NB4 (cell line): Measurements from ENCODE around the gene UNG.

Experiments used
- DNase-seq: peaks from one replicate; pipeline ENCODE4 v3.0.0; 2010; ENCODE audit warnings: low read depth
- H3K4me3 ChIP-seq: one replicate; pipeline ENCODE4 v1.5.1; 2011; ENCODE audit warnings: mild to moderate bottlenecking, low read depth, low read length, moderate library complexity
- MYC ChIP-seq: IDR thresholded peaks from 2 replicates; pipeline ENCODE4 v1.6.1; 2011; ENCODE audit warnings: low read depth, low read length
- POLR2A ChIP-seq: IDR thresholded peaks from 2 replicates; pipeline ENCODE4 v1.6.1; 2011; ENCODE audit warnings: mild to moderate bottlenecking; ENCODE audit not compliant: insufficient read length; ENCODE audit errors: extremely low read depth
- TF ChIP-seq, protein P1 (sequence below): IDR thresholded peaks from one replicate; pipeline ENCODE4 v1.5.1; 2012; ENCODE audit warnings: low read depth, low read length
- TF ChIP-seq, protein P2 (sequence below): IDR thresholded peaks from 2 replicates; pipeline ENCODE4 v1.6.1; 2011; ENCODE audit warnings: low read depth, low read length

UNG gene

DNA sequence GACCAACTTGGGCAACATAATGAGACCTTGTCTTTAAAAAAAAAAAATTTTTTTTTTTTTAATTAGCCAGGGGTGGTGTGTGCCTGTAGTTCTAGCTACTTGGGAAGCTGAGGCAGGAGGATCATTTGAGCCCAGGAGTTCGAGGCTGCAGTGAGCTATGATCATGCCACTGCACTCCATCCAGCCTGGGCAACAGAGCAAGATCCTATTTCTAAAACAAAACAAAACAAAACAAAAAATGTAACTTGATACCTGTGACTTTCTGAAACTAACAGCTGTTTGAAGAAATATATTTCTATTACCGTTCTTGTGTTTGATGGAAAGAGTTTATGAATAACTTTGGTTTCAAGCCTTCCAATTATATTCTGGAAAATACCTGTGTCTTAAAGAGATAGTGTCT, 17.2 kb downstream of the UNG start:
- no peak for DNase-seq
- H3K4me3 ChIP-seq: no peak overlapping the region
- TF ChIP-seq, protein P1, sequence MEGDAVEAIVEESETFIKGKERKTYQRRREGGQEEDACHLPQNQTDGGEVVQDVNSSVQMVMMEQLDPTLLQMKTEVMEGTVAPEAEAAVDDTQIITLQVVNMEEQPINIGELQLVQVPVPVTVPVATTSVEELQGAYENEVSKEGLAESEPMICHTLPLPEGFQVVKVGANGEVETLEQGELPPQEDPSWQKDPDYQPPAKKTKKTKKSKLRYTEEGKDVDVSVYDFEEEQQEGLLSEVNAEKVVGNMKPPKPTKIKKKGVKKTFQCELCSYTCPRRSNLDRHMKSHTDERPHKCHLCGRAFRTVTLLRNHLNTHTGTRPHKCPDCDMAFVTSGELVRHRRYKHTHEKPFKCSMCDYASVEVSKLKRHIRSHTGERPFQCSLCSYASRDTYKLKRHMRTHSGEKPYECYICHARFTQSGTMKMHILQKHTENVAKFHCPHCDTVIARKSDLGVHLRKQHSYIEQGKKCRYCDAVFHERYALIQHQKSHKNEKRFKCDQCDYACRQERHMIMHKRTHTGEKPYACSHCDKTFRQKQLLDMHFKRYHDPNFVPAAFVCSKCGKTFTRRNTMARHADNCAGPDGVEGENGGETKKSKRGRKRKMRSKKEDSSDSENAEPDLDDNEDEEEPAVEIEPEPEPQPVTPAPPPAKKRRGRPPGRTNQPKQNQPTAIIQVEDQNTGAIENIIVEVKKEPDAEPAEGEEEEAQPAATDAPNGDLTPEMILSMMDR: no peak
- TF ChIP-seq, protein P2, sequence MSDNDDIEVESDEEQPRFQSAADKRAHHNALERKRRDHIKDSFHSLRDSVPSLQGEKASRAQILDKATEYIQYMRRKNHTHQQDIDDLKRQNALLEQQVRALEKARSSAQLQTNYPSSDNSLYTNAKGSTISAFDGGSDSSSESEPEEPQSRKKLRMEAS: no peak
- TF ChIP-seq POLR2A (no peak), MYC (no peak)

DNA sequence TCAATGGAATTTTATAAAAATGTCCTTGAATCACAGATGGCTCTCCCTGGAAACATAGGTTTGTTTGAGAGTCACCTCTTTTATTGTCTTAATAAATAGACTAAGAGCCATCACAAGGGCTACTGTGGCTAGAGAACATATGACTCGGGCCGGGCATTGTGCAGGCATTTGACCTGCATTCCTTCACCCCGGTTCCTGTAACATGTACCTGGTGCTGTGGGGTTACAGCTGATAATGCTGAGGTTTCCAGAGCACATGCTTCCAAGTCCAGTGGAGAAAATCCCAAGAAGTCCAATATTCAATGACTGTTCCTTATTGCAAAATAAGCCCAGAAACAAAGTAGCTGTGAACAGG, 18.0 kb downstream of the UNG start:
- peak overlapping the region; percentile 16 for H3K4me3 ChIP-seq
- TF ChIP-seq POLR2A (no peak), MYC (no peak)
- TF ChIP-seq, protein P2: no peak
- TF ChIP-seq, protein P1: no peak
- no peak for DNase-seq

DNA sequence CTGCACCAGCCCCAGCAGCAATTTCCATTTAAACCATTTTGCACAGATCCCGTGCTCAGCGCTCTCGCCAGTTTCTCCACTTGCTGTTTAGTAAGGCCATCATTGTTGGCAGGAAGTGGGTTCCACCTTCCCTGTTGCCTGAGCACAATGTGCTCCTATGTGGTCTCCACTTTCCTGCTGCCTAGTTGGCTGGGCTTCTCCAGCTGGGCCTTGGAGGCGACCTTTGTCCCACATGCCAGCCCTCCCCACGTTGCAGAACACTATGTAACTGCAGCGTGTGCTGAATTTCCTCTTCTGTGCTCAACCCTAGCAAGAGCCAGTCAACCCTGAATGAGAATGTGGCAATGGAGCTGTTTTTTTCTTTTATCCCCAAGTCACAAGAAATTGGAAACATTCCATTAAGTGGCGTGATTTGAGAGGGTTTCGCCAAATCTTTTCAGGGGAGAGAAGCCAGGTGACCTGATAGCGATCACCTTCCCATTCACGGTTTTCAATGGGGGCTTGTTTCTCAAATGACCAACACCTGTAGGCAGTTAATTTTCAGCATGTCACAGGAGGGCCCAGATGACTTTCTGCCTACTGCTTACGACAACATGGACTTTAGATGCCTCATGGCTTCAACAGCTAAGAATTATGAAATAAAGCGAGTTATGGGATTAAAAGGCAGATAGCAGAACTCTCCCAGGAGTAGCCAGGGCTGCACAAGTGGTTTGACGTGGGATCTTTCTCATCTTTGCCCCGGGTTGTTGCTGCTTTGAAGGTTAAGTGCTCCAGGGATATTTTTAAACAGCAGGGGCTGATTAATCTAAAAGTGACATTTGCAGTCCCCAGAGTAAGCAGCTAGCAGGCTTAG, 18.6 kb downstream of the UNG start, which contains the start of gene ACACB:
Gene ACACB (plus strand): TSS at position 830 of the 853 bp plus-strand sequence. CDS start 22,819 bp downstream, outside the sequence.
- TF ChIP-seq MYC: peak; percentile 58; the same call in 1 of the 2 replicates
- TF ChIP-seq, protein P2: 0 out of 2 replicates have a peak, but pooled peaks have one; percentile 3
- TF ChIP-seq, protein P1: no peak
- peak; percentile 92 for DNase-seq
- H3K4me3 ChIP-seq: peak within 1 kb of the TSS; percentile 16

DNA sequence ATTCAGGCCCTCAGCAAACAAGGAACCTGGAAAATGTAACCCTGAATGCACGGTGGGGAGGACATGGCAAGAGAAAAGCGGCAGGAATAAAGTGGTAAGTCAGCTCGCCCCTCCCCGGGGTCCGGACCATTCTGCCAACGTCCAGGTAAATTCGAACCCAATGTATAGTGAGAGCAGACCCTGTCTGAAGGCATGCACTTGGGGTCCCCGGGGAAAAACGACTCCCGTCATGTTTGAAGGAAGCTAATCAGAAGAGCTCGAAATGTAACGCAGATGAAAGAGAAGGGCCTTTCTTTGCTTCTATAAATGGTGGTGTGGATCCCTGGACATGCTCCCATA, 19.2 kb downstream of the UNG start:
- peak; percentile 52 for DNase-seq
- TF ChIP-seq, protein P2: no peak
- TF ChIP-seq, protein P1: no peak
- no peak for TF ChIP-seq POLR2A
- H3K4me3 ChIP-seq: no peak overlapping the region

DNA sequence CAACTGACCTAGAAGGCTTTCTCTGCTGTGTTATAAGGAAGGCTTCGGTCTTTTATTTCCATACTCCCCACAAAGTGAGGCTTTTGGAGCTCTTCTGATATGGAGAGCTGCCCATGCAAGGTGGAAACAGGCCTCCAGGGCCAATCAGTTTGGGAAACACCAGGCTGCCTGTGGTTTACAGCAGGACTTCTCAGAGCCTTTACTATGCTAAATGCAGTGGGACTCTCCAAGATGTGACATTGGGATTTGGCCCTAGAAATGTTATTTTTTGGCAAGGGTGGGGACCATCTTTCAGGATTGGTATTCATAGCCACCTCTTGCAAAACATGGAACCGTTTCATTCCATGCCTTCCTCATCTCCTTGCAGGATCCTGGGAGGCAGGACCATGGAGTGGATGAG, 22.7 kb downstream of the UNG start:
- no peak for DNase-seq
- no peak overlapping the region for H3K4me3 ChIP-seq
- TF ChIP-seq MYC (no peak), POLR2A (no peak)
- TF ChIP-seq, protein P2: no peak
- TF ChIP-seq, protein P1: no peak

DNA sequence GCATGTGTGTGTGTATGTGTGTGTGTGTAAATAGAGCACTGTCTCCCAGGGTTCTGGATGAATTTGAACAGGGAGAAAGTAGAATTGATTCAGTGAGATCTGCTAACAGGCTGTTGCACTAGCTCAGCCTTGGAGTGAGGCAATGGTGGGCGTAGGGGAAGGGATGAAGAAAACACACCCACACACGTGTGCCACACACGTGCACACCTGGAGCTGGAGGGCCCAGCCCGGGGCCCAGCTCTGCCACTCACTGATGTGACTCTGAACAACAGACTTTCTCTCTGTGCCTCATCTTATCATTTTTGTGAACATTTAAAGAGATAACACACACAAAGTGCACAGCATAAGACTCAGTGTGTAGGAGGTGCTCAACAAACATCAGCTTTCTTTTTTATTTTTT, 23.2 kb downstream of the UNG start:
- DNase-seq: no peak
- H3K4me3 ChIP-seq: no peak overlapping the region
- TF ChIP-seq POLR2A: no peak
- TF ChIP-seq, protein P2: no peak
